ENCODE measurements around the gene MVB12A. TPM values are rescaled to one million over a fixed set of nuclear protein-coding genes. Genes with fewer than 3 reads are reported as not detected.

MVB12A gene
- total RNA-seq, 1 donor from 2014 or later, result 56.6 TPM

DNA sequence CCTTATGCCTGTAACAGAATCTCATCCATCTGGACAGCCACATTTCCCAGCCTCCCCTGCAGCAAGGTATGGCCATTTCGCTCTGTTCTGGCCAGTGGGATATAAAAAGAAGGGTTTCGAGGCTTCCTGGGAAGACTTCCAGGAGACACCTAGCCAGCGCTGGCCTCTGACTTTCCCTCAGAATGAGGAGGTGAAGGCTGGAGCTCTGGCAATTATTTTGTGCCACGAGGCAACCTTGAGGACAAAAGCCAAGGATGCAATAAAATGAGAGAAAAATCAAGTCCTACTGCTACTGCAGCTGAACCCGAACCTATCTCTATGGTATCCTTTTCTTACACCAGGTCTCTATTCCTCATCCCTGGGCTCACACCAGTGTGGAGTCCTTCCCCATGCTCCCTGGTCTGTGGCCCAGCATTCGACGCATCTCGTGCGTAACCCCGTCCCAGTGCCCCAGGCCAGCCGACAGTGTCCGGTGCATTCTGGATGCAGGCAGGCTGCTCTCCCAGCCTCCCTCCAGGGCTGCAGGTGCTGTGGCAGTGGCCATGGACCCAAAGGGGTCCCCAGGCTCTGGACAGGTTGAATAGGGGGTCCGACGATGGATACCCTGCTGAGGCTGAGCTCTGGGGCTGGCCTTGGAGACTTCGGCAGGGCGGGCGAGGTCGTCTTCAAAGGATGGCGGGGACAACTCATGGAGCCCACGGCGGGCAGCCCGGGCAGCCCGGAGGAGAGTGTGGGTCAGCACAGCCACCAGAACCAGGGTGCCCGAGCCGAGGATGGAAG is 16.4 kb downstream of the MVB12A start:
- no peak overlapping the region for H3K4me3 Mint-ChIP-seq (ENCODE audit: low read depth)
- no peaks in the 10 kb centered on the region for H3K9me3 Mint-ChIP-seq (ENCODE audit: low read depth)
- TF ChIP-seq CTCF (IDR thresholded peaks at IDR 0.05; ENCODE audit: unreplicated experiment), result no peak
- H3K27me3 Mint-ChIP-seq, result no peaks in the 10 kb centered on the region
- no peak overlapping the region for H3K27ac Mint-ChIP-seq
- H3K4me1 Mint-ChIP-seq (ENCODE audit: low read depth), result no peaks in the 10 kb centered on the region
- no peak for DNase-seq (ENCODE audit: low spot score, unreplicated experiment)
- H3K36me3 Mint-ChIP-seq (ENCODE audit: insufficient read depth), result no peaks in the 10 kb centered on the region

DNA sequence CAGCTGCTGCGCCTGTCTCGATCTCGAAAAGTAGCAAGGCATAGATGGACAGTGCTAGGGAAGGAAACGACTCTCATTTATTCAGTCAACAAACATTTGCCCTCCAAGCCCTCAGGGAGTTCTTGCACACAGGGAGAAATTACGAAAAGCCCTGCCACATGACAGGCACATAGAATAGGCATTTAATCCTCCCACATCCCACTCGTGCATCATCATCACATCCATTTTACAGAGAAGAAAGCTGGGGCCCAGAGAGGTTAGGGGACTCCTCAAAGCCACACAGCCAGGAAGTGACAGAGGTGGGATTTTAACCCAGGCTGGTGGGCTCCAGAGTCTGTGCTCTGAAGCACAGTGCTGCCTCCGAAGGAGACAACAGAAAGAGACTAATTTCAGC is 17.0 kb downstream of the MVB12A start:
- Mint-ChIP-seq H3K4me1 (ENCODE audit: low read depth) (no peaks in the 10 kb centered on the region), H3K36me3 (ENCODE audit: insufficient read depth) (no peaks in the 10 kb centered on the region), H3K9me3 (ENCODE audit: low read depth) (no peaks in the 10 kb centered on the region), H3K27me3 (no peaks in the 10 kb centered on the region), H3K27ac (no peak overlapping the region), H3K4me3 (ENCODE audit: low read depth) (no peak overlapping the region)
- no peak for DNase-seq (ENCODE audit: low spot score, unreplicated experiment)
- no peak for TF ChIP-seq CTCF (IDR thresholded peaks at IDR 0.05; ENCODE audit: unreplicated experiment)

DNA sequence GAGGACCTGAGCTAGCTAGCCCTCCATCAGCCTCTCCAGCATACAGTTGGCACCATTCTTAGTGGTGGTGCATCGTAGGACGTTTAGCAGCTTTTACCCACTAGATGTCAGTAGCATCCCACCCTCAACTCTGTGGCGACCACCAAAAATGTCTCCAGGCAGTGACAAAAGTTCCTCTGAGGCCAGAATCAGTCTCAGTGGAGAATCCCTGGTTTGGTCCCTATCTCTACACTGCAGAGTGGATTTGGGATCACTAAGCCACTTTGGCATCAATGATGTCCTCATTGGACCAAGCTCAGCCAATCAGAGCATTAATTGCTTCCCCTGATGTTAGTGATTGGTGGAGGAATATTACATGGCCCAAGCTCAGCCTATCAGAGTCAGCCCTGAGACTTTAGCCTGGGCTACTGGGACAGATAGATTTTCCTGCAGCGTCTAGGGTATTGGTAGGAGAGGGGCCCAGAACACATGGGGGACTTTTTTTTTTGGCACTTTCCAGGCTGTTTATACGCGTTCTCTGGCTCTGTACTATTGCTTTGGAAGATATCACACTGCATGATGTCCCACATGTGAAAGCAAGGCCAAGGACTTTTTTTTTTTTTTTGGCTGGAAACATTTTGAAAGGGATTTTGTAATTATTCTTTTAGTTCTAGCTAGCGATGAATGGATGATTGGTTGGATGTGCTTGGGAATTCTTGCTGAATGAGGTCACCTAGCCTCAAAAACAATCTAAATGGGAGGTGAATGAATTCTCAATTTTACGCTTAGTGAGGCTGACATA is 21.6 kb downstream of the MVB12A start:
- Mint-ChIP-seq H3K4me3 (ENCODE audit: low read depth) (no peak overlapping the region), H3K36me3 (ENCODE audit: insufficient read depth) (no peaks in the 10 kb centered on the region), H3K9me3 (ENCODE audit: low read depth) (no peaks in the 10 kb centered on the region), H3K4me1 (ENCODE audit: low read depth) (no peaks in the 10 kb centered on the region), H3K27ac (no peak overlapping the region), H3K27me3 (no peaks in the 10 kb centered on the region)
- no peak for DNase-seq (ENCODE audit: low spot score, unreplicated experiment)
- peak; percentile 50 for TF ChIP-seq CTCF (IDR thresholded peaks at IDR 0.05; ENCODE audit: unreplicated experiment)

DNA sequence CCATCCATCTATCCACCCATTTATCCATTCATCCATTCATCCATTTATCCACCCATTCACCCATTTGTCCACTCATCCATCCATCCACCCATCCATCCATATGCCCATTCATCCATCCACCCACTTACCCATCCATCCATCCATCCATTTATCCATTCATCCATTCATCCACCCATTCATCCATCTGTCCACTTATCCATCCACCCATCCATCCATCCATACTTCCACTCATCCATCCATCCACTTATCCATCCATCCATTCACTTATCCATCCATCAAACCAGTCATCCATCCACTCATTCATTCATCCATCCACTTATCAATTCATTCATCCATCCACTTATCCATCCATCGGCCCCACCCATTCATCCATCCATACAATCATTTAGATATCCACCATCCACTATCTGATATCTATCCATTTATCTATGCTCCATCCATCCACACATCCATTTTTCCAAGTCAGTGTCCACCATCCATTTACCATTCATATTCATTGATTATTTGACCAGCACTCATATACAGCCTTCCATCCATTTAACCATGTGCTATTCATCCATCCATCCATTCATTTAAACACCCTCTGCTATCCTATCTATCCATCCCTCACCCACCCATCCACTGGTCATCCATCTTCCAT is 25.8 kb downstream of the MVB12A start:
- no peaks in the 10 kb centered on the region for H3K36me3 Mint-ChIP-seq (ENCODE audit: insufficient read depth)
- peaks cover 16% of the 10 kb centered on the region for H3K27me3 Mint-ChIP-seq
- no peak overlapping the region for H3K4me3 Mint-ChIP-seq (ENCODE audit: low read depth)
- no peak for DNase-seq (ENCODE audit: low spot score, unreplicated experiment)
- no peak for TF ChIP-seq CTCF (IDR thresholded peaks at IDR 0.05; ENCODE audit: unreplicated experiment)
- H3K9me3 Mint-ChIP-seq (ENCODE audit: low read depth), result no peaks in the 10 kb centered on the region
- H3K4me1 Mint-ChIP-seq (ENCODE audit: low read depth), result no peaks in the 10 kb centered on the region
- no peak overlapping the region for H3K27ac Mint-ChIP-seq

DNA sequence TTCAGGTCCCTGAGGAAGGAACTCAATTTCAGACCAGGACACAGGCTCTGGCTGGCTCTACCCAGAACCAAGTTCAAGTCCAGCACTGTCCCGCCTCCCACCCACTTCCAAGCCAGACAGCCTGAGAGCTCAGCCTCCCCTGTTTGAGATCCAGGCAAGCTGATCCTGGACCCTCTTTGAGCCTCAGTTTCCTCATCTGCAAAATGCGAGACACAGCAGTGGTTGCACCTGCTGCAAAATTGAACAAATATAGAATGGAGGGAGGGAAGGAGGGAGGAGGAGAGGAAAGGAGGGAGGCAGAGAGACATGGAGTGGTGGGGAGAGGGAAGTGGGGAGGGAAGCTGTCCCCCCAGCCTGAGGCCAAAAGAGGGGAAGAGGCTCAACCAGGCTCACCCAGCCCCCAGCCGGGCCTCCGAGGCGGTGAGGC is 27.9 kb downstream of the MVB12A start:
- H3K27ac Mint-ChIP-seq, result no peak overlapping the region

More for the DNA sequence above, 27.9 kb downstream of the MVB12A start:
- Mint-ChIP-seq H3K36me3 (ENCODE audit: insufficient read depth) (no peaks in the 10 kb centered on the region), H3K4me3 (ENCODE audit: low read depth) (peak overlapping the region; percentile 62), H3K27me3 (peaks cover 19% of the 10 kb centered on the region), H3K4me1 (ENCODE audit: low read depth) (no peaks in the 10 kb centered on the region), H3K9me3 (ENCODE audit: low read depth) (no peaks in the 10 kb centered on the region)
- no peak for DNase-seq (ENCODE audit: low spot score, unreplicated experiment)
- TF ChIP-seq CTCF (IDR thresholded peaks at IDR 0.05; ENCODE audit: unreplicated experiment), result no peak
